ENCODE results near the gene DEPP1. TPM values are rescaled to one million over a fixed set of nuclear protein-coding genes. Genes with fewer than 3 reads are reported as not detected.

Gene DEPP1
- total and polyA plus RNA-seq, 2 of the 13 experiments (the other 11 are each of a cell fraction or from before 2014, with no cell fraction given), result 14.8 to 270 TPM

DNA sequence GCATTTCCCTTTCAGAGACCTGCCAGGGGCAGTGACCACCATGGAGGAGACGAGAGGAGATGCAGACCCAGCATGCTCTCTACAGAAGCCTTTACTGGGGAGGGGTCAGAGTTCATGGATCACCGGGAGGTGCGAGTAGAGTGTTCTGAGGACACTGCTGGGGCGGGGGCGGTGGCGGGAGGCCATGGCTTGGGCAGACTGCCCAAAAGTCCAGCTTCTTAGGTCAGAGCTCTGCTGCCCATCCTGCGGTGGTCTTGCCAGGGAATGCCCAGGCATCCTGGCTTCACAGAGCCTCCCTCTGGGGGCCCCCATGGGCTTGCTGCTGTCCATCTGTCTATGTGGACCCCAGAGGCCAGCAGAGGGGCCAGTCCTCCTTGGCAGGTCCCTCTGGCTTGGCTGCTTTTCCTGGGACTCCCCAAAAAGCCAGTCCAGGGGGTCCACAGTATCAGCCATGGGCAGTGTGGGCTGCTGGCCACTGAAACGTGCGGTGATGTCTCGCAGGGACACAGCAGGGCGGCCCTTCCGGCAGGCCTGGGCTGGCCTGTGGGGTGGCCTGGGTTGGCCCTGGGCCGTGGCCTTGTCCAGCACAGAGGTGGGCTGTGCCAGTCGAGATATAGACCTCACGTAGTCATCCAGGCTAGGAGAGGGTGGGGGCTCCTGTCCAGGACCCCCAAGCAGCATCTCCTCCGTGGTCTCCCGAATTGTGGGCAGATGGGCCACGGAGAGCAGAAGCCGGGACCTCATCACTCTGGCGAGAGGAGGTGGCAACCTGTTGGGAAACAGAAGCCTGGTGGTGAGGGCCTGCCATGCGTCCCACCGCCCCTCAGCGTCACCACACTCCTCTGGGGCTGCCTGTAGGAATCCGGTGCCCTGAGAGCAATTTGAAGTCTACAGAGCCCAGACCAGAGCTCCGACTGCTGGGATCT is 1.1 kb downstream of the DEPP1 start (continued):
- TF ChIP-seq NFAT5 (CRISPR knock-in tag; IDR thresholded peaks at IDR 0.05) (no peak), FOSL2 (CRISPR knock-in tag; IDR thresholded peaks at IDR 0.05) (no peak), U2AF2 (IDR thresholded peaks at IDR 0.05; ENCODE audit: low read depth, low read length) (no peak), DPF2 (CRISPR knock-in tag; IDR thresholded peaks at IDR 0.05; ENCODE audit: borderline replicate concordance, low read depth) (no peak), NR2F1 (CRISPR knock-in tag; IDR thresholded peaks at IDR 0.05) (no peak), TSC22D2 (CRISPR knock-in tag; IDR thresholded peaks at IDR 0.05; ENCODE audit: borderline replicate concordance) (no peak), ZNF773 (CRISPR knock-in tag; IDR thresholded peaks at IDR 0.05; ENCODE audit: borderline replicate concordance) (0 out of 2 replicates have a peak, but pooled peaks have one; percentile 25), MTF2 (CRISPR knock-in tag; IDR thresholded peaks at IDR 0.05; ENCODE audit: borderline replicate concordance) (no peak), AHR (CRISPR knock-in tag; IDR thresholded peaks at IDR 0.05) (no peak), POLR2AphosphoS5 (IDR thresholded peaks at IDR 0.05; ENCODE audit: low read depth, low read length) (peak; percentile 15; the same call in 1 of the 2 replicates)
- TF ChIP-seq, protein P1, sequence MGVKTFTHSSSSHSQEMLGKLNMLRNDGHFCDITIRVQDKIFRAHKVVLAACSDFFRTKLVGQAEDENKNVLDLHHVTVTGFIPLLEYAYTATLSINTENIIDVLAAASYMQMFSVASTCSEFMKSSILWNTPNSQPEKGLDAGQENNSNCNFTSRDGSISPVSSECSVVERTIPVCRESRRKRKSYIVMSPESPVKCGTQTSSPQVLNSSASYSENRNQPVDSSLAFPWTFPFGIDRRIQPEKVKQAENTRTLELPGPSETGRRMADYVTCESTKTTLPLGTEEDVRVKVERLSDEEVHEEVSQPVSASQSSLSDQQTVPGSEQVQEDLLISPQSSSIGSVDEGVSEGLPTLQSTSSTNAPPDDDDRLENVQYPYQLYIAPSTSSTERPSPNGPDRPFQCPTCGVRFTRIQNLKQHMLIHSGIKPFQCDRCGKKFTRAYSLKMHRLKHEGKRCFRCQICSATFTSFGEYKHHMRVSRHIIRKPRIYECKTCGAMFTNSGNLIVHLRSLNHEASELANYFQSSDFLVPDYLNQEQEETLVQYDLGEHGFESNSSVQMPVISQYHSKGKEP (CRISPR knock-in tag; IDR thresholded peaks at IDR 0.05), result no peak
- TF ChIP-seq, protein P2, sequence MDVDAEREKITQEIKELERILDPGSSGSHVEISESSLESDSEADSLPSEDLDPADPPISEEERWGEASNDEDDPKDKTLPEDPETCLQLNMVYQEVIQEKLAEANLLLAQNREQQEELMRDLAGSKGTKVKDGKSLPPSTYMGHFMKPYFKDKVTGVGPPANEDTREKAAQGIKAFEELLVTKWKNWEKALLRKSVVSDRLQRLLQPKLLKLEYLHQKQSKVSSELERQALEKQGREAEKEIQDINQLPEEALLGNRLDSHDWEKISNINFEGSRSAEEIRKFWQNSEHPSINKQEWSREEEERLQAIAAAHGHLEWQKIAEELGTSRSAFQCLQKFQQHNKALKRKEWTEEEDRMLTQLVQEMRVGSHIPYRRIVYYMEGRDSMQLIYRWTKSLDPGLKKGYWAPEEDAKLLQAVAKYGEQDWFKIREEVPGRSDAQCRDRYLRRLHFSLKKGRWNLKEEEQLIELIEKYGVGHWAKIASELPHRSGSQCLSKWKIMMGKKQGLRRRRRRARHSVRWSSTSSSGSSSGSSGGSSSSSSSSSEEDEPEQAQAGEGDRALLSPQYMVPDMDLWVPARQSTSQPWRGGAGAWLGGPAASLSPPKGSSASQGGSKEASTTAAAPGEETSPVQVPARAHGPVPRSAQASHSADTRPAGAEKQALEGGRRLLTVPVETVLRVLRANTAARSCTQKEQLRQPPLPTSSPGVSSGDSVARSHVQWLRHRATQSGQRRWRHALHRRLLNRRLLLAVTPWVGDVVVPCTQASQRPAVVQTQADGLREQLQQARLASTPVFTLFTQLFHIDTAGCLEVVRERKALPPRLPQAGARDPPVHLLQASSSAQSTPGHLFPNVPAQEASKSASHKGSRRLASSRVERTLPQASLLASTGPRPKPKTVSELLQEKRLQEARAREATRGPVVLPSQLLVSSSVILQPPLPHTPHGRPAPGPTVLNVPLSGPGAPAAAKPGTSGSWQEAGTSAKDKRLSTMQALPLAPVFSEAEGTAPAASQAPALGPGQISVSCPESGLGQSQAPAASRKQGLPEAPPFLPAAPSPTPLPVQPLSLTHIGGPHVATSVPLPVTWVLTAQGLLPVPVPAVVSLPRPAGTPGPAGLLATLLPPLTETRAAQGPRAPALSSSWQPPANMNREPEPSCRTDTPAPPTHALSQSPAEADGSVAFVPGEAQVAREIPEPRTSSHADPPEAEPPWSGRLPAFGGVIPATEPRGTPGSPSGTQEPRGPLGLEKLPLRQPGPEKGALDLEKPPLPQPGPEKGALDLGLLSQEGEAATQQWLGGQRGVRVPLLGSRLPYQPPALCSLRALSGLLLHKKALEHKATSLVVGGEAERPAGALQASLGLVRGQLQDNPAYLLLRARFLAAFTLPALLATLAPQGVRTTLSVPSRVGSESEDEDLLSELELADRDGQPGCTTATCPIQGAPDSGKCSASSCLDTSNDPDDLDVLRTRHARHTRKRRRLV (CRISPR knock-in tag; IDR thresholded peaks at IDR 0.05), result no peak; the same call in none of the 2 replicates
- TF ChIP-seq, protein P3, sequence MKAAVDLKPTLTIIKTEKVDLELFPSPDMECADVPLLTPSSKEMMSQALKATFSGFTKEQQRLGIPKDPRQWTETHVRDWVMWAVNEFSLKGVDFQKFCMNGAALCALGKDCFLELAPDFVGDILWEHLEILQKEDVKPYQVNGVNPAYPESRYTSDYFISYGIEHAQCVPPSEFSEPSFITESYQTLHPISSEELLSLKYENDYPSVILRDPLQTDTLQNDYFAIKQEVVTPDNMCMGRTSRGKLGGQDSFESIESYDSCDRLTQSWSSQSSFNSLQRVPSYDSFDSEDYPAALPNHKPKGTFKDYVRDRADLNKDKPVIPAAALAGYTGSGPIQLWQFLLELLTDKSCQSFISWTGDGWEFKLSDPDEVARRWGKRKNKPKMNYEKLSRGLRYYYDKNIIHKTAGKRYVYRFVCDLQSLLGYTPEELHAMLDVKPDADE (CRISPR knock-in tag; IDR thresholded peaks at IDR 0.05), result peak; percentile 74; the same call in 1 of the 2 replicates
